Hepatocyte (in vitro differentiated cells): ENCODE results near the gene TXNDC15.

ENCODE experiments used
- CTCF ChIP-seq: fragments of 200-600 bp; sonication (generic); IDR thresholded peaks from 2 replicates; pipeline ENCODE4 v1.5.1; 2016; ENCODE audit warnings: antibody characterized with exemption, mild to moderate bottlenecking; ENCODE audit not compliant: poor library complexity
- EZH2 ChIP-seq: fragments of 200-600 bp; sonication (generic); IDR thresholded peaks from 2 replicates; pipeline ENCODE4 v1.6.1; 2016; ENCODE audit warnings: antibody characterized with exemption, mild to moderate bottlenecking, borderline replicate concordance
- EZH2phosphoT487 ChIP-seq: fragments of 200-600 bp; sonication (generic); IDR thresholded peaks from one replicate; pipeline ENCODE4 v1.6.1; 2018; ENCODE audit warnings: antibody characterized with exemption, mild to moderate bottlenecking, low read depth, moderate library complexity; ENCODE audit not compliant: unreplicated experiment, severe bottlenecking

GRCh38 chr5:134913254-134913653, 39.1 kb downstream of the TXNDC15 start:
- TF ChIP-seq CTCF (no peak), EZH2phosphoT487 (no peak), EZH2 (no peak)
